DOHH2 (cell line): ENCODE measurements around the gene CSF3.

Experiments used
- H3F3A ChIP-seq: fragments of 200-600 bp; sonication (generic), shearing (Covaris generic); 2 replicates; pipeline ENCODE4 v1.6.0; 2016; ENCODE audit warnings: antibody characterized with exemption, mild to moderate bottlenecking; ENCODE audit not compliant: control insufficient read depth, insufficient read depth
- H3K27ac ChIP-seq: fragments of 200-600 bp; sonication (generic); 2 replicates; pipeline ENCODE4 v1.5.1; 2014; ENCODE audit warnings: low read depth, mild to moderate bottlenecking, low read length, moderate library complexity
- H3K27me3 ChIP-seq: fragments of 200-600 bp; sonication (generic); 2 replicates; pipeline ENCODE4 v1.6.1; 2014; ENCODE audit warnings: mild to moderate bottlenecking, low read length, mixed read lengths; ENCODE audit not compliant: control insufficient read depth
- H3K36me3 ChIP-seq: fragments of 200-600 bp; sonication (generic); 2 replicates; pipeline ENCODE4 v1.6.1; 2014; ENCODE audit warnings: mild to moderate bottlenecking, low read length, moderate library complexity, mixed read lengths; ENCODE audit not compliant: control insufficient read depth
- H3K4me1 ChIP-seq: fragments of 200-600 bp; sonication (generic); 2 replicates; pipeline ENCODE4 v1.6.1; 2014; ENCODE audit warnings: mild to moderate bottlenecking, low read length, mixed read lengths; ENCODE audit not compliant: control insufficient read depth
- H3K4me2 ChIP-seq: fragments of 200-600 bp; sonication (generic); 2 replicates; pipeline ENCODE4 v1.6.0; 2014; ENCODE audit warnings: mild to moderate bottlenecking, low read length, moderate library complexity
- H3K4me3 ChIP-seq: fragments of 200-600 bp; sonication (generic); 2 replicates; pipeline ENCODE4 v1.5.1; 2014; ENCODE audit warnings: mild to moderate bottlenecking, low read length, mixed read lengths
- H3K79me2 ChIP-seq: fragments of 200-600 bp; sonication (generic); 2 replicates; pipeline ENCODE4 v1.6.1; 2014; ENCODE audit warnings: mild to moderate bottlenecking, low read length, mixed read lengths; ENCODE audit not compliant: control insufficient read depth
- H3K9me2 ChIP-seq: fragments of 200-600 bp; sonication (generic); replicated peaks from 2 replicates; pipeline ENCODE4 v1.6.1; 2014; ENCODE audit warnings: mild to moderate bottlenecking, low read length, mixed read lengths; ENCODE audit not compliant: control insufficient read depth
- H3K9me3 ChIP-seq: fragments of 200-600 bp; sonication (generic); 2 replicates; pipeline ENCODE4 v1.6.1; 2014; ENCODE audit warnings: antibody characterized with exemption, low read length, mixed read lengths; ENCODE audit not compliant: control insufficient read depth, insufficient read depth
- H4K20me1 ChIP-seq: fragments of 200-600 bp; sonication (generic); 2 replicates; pipeline ENCODE4 v1.6.0; 2014; ENCODE audit warnings: low read depth, mild to moderate bottlenecking, antibody characterized with exemption, low read length, moderate library complexity; ENCODE audit not compliant: control insufficient read depth, insufficient read depth
- EZH2phosphoT487 ChIP-seq: fragments of 200-600 bp; sonication (generic); IDR thresholded peaks from 2 replicates; pipeline ENCODE4 v1.6.1; 2017; ENCODE audit warnings: borderline replicate concordance, mild to moderate bottlenecking, antibody characterized with exemption, low read length, moderate library complexity, mixed read lengths
- TF ChIP-seq, protein P1 (sequence below): fragments of 200-600 bp; sonication (generic); IDR thresholded peaks from one replicate; pipeline ENCODE4 v1.5.1; 2014; ENCODE audit warnings: antibody characterized with exemption, mild to moderate bottlenecking, low read depth, low read length; ENCODE audit not compliant: poor library complexity, severe bottlenecking

CSF3 gene

DNA sequence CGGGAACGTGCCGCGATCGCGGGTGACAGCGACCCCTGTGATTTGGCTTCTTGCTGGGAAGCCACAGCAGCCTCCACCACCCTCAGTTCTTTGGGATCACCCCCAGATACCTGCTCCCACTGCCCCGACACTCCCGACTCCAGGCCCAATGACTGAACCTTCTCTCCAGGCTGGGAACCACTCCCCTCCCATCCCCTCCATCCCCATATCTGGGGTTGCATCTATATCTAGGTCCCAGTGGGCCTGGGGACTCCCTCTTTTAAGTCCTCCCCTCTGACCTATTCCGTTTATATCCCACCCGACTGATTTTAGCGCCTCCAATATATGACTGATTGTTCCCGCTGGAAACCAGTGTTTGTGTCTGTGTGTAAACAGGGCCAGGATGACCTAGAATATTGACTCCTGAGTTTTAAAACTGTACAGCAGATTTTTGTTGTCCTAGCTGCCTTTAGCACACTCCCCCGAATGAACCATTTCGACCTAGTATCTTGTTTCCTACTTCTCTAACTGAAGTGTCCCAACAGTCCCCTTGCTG is 34.0 kb upstream of the CSF3 start:
- H3K4me3 ChIP-seq: peak overlapping the region; percentile 83
- TF ChIP-seq, protein P1, sequence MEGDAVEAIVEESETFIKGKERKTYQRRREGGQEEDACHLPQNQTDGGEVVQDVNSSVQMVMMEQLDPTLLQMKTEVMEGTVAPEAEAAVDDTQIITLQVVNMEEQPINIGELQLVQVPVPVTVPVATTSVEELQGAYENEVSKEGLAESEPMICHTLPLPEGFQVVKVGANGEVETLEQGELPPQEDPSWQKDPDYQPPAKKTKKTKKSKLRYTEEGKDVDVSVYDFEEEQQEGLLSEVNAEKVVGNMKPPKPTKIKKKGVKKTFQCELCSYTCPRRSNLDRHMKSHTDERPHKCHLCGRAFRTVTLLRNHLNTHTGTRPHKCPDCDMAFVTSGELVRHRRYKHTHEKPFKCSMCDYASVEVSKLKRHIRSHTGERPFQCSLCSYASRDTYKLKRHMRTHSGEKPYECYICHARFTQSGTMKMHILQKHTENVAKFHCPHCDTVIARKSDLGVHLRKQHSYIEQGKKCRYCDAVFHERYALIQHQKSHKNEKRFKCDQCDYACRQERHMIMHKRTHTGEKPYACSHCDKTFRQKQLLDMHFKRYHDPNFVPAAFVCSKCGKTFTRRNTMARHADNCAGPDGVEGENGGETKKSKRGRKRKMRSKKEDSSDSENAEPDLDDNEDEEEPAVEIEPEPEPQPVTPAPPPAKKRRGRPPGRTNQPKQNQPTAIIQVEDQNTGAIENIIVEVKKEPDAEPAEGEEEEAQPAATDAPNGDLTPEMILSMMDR: peak; percentile 10
- no peak for TF ChIP-seq EZH2phosphoT487
- no peaks in the 10 kb centered on the region for H3F3A ChIP-seq
- H3K36me3 ChIP-seq: peaks cover 48% of the 10 kb centered on the region
- H3K4me1 ChIP-seq: peaks cover 23% of the 10 kb centered on the region
- H3K9me2 ChIP-seq: no peaks in the 10 kb centered on the region
- H3K79me2 ChIP-seq: peaks cover 39% of the 10 kb centered on the region
- peak overlapping the region; percentile 55 for H3K27ac ChIP-seq
- no peaks in the 10 kb centered on the region; the same call in 1 of the 2 replicates for H4K20me1 ChIP-seq
- no peaks in the 10 kb centered on the region for H3K9me3 ChIP-seq
- peak overlapping the region; percentile 85 for H3K4me2 ChIP-seq
- no peaks in the 10 kb centered on the region for H3K27me3 ChIP-seq

DNA sequence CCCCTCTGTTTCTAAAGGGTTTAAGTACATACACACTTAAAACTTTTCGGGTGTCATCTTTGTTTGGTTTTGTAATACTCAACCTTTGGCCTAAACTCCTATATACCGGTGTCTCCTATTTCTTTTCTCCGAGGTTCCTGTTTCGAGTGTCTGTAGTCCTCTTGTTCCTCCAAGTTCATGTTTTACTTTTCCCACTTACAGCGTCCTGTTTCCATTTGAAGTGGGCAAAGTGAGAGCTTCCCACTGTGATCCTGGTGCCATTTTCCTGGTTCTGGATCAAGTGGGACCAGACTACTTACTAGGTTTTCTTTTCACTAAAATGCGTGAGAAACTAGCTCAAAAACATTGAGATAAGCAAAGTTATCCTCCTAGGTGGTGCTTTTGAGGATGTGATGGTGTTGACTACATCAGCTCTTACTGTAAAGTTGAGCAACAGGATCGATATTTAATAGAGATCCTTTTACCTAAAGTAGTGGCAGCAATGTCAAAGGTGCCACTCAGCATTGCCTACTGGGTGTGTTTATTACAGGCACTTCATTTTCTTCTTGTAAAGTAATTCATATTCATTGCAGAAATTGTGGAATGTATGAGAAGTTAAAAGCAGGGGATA is 33.4 kb upstream of the CSF3 start:
- Histone ChIP-seq H3K9me2 (no peaks in the 10 kb centered on the region), H3F3A (no peaks in the 10 kb centered on the region), H3K9me3 (no peaks in the 10 kb centered on the region), H3K79me2 (peaks cover 39% of the 10 kb centered on the region), H3K4me2 (peak overlapping the region; percentile 85), H3K4me1 (peaks cover 23% of the 10 kb centered on the region), H3K36me3 (peaks cover 54% of the 10 kb centered on the region), H4K20me1 (no peaks in the 10 kb centered on the region; the same call in 1 of the 2 replicates), H3K27ac (no peak overlapping the region), H3K27me3 (no peaks in the 10 kb centered on the region), H3K4me3 (peak overlapping the region; percentile 83)
- TF ChIP-seq EZH2phosphoT487: no peak
- TF ChIP-seq, protein P1: no peak

DNA sequence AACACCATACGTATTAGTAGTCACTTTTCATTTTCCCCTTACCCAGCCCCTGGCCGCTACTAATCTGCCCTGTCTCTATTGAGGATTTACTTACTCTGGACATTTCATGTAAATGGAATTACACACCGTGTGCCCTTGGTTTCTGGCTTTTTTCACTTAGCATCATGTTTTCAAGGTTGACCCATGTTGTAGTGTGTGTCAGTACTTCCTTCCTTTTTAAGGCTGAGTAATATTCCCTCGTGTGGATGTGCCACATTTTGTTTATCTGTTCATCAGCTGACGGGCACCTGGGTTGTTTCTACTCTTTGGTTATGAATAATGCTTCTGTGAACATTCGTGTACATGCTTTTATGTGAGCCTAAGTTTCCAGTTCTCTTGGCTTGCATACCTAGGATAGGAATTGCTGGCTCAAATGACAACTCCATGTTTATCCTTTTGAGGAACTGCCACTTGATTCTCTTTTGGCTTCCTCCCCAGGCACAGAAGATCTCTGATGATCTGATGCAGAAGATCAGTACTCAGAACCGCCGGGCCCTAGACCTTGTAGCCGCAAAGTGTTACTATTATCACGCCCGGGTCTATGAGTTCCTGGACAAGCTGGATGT is 26.9 kb upstream of the CSF3 start:
- Histone ChIP-seq H3F3A (no peaks in the 10 kb centered on the region), H4K20me1 (no peaks in the 10 kb centered on the region; the same call in 1 of the 2 replicates), H3K27ac (no peak overlapping the region), H3K4me3 (no peak overlapping the region), H3K79me2 (peaks cover 12% of the 10 kb centered on the region), H3K9me2 (no peaks in the 10 kb centered on the region), H3K36me3 (peaks cover 95% of the 10 kb centered on the region), H3K9me3 (no peaks in the 10 kb centered on the region), H3K4me2 (no peak overlapping the region), H3K4me1 (no peaks in the 10 kb centered on the region), H3K27me3 (no peaks in the 10 kb centered on the region)
- TF ChIP-seq EZH2phosphoT487: no peak
- TF ChIP-seq, protein P1: no peak
